Endometrial microvascular endothelial cells (primary cell): ENCODE results near the gene PCNX3. TPM values are rescaled to one million over a fixed set of nuclear protein-coding genes. Genes with fewer than 3 reads are reported as not detected.
"Not testable (repeated sequence)": the region's sequence is repeated elsewhere in the genome, so short reads cannot be mapped to it uniquely, and the experiment has no call there.

Experiments
- in situ Hi-C: cut with HindIII; loops from 2 replicates; pipeline ENCODE4 v1.10.0; 2017; ENCODE audit warnings: low sequenced_read_pairs, low pct_unique_long_range_greater_than_20kb; ENCODE audit errors: inconsistent ontology term
- total RNA-seq: library from RNA; depleted of rRNA; stranded (reverse); fragments of >200 nt; gene quantifications from one replicate; pipeline ENCODE4 v1.2.3, GENCODE V29; 2015; ENCODE audit errors: inconsistent ontology term

Gene PCNX3
- total RNA-seq, 1 donor from 2014 or later: 44.9 TPM

DNA sequence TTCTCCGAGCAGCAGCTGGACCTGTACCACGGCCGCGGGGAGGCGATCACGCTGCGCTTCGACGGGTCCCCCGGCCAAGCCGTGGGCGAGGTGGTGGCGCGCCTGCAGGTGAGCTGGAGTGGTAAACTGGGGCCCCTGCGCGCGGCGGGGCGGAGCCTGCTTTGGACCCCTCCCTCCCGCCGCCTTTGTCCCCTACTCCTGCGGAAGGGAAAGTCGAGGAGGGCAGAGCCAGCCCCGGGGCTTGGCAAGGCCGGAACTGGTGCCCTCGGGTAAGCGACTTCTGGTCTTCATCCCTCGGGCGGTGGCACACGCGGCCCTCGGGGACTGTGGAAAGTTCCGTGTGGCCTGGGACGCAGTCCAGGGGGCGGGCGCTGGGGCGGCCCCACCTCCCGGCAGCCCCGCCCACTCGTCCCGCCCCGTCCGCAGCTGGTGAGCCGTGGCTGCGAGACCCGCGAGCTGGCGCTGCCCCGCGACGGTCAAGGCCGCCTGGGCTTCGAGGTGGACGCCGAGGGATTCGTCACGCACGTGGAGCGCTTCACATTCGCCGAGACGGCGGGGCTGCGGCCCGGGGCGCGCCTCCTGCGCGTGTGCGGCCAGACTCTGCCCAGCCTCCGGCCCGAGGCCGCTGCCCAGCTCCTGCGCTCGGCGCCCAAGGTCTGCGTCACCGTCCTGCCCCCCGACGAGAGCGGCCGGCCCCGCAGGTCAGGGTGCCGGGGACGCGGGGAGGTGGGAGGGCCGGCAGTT lies 31.6 kb downstream of the PCNX3 start:
- in situ Hi-C loops: no loop called here

DNA sequence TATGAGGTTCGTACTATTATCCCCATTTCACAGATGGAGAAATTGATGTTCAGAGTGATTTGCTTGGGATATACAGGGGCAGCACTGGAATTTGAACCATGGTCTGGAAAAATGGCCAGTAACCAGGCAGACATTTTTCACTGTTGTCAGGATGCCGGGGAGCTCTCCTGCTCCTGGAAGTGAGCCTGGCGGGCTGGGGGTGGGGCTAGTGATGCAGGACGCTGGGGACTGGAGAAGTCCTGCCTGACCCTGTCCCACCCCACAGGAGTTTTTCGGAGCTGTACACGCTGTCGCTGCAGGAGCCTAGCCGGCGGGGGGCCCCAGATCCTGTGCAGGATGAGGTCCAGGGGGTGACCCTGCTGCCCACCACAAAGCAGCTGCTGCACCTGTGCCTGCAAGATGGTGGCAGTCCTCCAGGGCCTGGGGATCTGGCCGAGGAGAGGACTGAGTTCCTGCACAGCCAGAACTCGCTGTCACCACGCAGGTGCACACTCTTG lies 33.5 kb downstream of the PCNX3 start:
- in situ Hi-C loops: no loop called here

DNA sequence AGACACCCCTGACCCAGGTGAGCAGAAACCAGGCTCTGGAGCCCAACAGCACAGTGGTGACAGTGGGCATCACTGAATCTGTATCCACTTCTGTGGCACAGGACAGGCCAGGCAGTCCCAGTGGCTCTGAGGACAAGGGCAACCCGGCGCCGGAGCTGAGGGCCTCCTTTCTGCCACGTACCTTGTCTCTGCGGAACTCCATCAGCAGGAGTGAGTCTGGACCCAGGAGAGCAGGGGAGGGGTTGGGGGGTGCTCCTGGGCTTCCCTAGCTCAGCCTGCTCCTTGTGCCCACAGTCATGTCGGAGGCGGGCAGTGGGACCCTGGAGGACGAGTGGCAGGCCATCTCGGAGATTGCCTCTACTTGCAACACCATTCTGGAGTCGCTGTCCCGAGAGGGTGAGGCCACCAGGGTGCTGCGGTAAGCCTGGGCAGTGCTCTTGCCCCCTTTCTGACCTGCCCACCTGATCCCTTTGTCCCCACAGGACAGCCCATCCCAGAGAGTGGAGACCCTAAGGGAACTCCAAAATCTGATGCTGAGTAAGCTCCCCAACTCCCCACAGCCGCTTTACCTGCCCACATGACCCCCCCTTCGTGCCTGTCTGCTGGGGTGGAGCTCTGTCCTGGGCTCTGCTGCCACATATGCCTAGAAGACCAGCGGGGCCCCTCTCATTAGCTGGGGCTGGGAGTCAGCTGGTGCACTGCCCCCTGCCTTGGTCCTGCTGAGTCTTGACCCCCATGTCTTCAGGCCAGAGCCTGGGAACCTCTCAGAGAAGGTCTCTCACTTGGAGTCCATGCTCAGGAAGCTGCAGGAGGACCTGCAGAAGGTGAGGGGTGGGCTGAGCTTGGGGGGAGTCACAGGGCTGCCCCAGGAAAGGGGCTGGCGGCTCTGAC lies 34.3 kb downstream of the PCNX3 start:
- in situ Hi-C loops: no loop called here

DNA sequence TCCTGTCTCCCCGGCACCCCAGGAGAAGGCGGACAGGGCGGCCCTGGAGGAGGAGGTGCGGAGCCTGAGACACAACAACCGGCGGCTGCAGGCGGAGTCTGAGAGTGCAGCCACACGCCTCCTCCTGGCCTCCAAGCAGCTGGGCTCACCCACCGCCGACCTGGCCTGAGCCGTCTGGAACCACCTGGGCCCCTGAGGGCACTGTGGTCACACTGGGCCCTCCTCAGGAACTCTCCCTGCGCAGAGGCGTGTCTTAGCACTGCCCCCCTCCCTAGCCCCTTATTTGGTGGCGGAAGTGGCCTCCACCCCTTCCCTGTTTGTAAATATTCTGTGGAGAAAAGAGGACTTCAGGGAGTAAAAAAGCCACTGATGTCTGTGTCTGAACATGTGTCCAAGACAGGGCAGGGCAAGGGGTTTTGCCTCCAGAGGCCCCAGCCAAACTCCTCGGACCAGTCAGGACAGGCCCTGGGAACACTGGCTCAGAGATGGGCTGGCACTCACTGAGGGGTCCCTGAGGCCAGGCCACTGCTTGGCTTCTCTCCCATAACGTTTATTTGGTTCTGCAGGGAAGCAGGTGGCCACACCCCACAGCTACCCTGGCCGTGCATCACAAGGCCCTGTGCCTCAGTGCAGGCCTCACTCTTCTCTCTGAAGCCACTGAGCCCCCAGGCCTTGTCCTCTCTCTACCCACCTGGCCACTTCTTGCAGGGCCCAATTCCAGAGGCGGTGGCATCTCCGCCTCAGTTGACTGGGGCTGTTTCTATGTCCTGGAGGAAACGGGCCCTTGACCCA lies 35.2 kb downstream of the PCNX3 start:
- in situ Hi-C loops: no loop called here

DNA sequence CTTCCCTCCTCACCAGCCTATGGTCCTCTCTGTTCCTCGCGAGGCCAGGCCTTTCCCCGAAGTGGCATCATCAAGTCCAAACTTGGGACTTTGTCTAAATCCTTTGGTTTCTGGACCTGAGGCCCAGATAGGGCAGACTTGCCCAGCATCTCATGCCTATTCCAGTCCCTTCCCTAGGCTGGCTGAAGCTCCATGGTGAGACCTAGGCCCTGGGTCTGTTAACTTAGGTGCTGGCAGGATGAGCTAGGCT lies 35.7 kb downstream of the PCNX3 start:
- in situ Hi-C loops: no loop called here

DNA sequence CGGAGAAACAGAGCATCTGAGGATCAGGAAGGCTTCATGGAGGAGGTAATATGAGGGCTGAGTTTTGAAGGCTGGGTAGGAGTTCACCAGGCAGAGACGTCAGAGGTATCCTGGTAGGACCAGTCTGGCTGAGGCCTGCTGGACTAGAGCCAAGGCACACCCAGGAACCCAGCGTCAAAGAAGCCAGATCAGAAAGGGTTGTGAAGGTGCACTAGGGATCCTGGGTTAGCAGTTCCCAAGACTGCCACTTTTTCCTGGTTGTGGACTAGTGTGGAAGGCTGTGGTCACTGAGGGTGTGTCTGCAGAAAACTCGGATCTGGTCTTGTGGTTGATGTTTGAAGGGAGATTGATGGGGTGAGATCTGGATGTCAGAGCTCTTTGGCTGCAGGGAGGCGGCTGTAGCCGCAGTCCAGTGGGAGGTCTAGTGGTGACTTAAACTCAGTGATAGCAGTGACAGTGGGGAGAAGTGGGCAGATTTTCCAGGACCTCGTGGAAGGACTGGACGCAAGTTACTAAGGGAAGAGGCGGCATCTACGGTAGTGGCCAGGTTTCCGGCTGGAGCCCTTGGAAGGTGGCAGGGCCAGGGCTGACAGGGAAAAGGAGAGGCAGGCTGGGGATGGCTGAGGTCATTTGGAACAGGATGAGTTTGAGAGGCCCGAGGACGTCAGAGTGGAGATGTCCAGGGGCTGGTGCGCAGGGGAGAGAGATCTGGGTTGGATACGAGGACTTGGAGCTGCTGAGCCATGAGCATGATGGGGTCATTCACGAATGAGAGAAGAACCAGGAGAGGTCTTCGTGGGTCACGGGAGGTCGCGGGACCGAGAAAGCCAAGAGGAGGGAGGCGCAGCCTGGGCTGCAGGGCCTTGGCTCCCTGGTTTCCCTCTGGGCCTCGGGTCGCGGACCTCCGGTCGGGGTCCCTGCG lies 36.3 kb downstream of the PCNX3 start:
- in situ Hi-C loops: no loop called here

DNA sequence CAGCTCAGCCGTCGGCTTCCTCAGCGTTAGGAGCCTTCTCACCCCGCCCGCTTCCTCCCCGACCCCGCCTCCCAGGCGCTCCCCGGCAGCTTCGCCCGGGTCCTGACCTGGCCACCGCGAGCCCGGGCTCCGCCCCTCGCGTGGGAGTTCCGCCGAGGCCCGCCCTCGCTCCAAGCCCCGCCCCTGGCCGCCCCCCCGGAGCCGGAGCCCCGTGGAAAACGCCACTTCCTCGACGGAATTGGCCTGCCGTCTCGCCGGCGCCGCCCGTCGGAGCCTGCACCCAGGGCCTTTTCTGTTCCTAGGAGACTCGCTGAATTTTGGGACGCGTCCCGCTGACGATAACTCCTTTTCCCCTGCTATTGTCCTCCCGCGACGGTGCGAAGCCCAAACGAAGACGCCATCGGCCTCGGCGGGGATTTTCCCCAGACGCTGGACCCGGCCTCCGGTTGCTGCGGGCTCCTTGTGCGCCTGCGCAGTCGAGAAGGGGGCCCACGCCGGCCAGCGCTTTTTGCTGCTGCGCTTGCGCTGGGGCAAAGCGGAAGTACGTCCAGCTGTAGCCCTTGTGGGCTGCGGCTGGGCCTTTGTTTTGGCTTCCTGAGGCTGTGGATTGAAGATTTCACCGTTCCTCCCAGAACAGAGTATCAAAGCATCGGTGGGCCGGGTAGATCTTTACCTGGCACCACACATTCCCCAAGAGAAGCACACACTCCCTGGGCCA lies 37.1 kb downstream of the PCNX3 start:
- in situ Hi-C loops: no loop called here

DNA sequence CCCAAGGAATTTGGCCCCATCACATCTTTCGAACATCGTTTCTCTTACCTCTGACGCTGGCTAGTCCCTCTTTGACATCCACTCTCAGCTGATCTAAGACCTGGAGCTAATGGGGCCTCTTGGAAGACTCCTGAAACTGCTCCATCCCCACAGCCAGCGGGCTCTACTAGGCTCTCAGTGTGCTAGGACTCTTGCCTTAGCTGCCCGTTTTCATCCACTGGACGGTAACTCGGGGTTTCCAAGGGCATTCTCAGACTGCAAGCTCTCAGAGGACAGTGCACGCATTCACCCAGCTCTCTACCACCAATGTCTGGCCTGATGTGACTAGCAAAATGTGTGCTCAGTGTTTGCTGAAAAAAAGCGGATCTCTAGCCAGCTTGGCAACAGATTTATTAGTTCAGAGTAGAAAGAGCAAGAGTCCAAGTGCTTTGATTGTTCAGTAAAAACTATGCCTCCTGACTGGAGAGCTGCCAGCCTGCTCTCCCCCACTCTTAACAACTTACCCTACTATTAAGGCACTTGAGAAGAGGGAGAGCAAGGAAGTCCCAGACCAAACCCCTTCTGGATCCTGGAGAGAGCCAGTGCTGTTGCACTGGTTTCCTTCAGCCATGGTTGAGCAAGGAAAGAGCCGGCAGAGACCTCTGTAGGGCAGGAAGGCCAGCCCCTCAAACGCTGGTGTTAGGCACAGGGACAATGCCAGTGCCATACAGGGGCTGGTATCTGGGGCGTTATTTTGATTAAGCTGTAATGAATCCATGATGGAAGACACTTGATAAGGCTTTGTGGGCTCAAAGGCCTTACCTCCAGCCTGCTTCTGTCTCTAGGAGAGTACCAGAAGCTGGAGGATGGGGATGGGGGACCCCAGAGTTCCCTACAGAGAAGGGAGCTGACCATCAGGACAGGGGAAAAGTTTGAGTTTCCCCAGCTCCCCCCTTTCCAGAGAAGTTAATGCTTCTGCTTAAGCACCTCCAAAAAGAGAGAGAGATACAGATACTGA lies 38.0 kb downstream of the PCNX3 start:
- in situ Hi-C loops: no loop called here

DNA sequence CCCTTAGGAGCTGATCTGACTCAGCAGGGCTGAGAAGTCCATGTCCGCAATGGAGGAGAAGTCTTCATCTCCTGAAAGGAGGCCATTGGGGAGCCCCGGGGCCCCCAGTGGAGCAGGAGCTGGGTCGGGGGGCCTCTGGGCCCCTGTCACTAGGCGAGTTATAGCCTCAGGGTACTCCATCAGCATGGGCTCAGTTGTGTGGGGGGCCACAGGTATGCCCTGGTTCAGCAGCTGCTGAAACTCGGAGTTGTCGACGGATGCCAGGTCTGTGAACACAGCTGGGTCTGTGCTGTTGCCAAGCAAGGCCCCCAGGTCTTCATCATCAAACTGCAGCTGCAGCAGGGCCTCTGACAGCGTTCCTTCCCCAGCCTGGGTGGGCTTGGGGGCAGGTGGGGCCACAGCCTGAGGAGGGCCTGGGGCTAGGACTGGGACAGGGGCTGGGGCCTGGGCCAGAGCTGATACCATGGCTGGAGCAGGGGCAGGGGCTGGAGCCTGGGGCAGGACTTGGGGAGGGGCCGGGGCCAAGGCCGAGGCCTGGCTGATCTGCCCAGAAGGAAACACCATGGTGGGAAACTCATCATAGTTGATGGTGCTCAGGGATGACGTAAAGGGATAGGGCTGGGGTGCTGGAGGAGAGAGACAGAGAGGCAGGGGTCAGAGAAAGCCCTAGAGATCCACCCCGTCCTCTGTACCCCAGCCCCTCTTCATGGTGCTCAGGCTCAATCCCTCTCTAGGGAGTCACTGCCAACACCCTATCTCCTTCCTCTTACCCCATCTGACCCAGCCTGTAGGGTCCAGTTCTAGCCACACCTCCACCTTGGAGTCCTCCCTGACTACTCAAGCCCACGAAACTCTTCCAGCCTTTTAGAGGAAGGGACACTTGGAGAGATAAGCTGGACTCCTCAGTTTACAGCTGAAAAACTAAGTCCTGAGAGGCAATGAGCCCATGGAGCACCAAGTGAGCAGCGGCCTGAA lies 39.1 kb downstream of the PCNX3 start:
- in situ Hi-C loops: no loop called here

DNA sequence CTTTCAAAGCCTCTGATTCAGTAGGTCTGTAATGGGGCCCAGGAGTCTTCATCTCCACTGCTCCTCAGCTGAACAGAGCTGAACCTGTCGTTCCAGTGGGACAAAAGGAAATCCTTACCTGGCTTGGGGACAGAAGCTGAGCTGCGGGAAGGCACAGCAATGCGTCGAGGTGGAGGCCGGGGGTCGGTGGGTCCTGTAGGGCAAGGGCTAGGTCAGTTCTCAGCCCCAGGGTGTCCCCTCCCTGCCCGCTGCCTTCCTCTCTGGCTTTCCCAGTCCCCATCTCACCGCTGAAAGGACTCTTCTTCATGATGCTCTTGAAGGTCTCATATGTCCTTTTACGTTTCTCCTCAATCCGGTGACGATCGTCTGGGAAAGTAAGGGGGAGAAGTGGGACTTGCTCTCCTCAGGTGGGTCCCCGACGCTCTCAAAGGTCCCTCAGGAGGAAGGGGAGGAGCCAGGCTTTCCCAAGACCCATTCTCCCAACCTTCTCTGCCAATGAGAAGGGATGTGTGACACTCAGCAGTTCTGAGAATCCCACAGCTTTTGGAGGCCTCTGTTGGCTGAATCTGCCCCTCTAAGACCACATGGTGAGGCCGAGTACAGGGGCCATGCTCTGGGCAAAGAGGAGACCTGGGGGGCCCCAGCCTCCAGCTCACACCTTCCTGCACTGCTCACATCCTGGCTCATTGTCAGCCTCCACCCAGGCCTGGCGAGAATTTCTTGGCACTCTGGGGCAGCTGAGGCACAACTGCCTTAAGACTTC lies 40.2 kb downstream of the PCNX3 start:
- in situ Hi-C loops: no loop called here

DNA sequence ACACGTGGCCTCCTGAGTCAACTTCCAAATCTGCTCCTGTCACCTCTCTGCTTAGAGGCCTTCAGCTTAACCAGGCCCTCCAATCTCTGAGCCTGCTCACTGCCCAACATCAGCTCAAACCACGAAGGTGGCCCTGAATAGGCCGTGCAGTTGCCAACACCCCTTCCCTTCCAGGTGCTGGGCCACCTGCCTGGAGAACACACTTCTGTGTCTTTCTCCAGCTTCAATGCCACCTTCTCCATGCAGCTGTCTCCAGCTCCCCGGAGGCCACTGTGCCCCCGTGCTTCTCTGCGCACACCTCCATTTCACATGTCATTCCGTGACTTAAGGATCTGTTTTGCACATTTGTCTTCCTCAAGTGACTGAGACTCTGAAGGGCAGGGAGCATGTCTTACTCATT lies 41.9 kb downstream of the PCNX3 start:
- in situ Hi-C loops: no loop called here

DNA sequence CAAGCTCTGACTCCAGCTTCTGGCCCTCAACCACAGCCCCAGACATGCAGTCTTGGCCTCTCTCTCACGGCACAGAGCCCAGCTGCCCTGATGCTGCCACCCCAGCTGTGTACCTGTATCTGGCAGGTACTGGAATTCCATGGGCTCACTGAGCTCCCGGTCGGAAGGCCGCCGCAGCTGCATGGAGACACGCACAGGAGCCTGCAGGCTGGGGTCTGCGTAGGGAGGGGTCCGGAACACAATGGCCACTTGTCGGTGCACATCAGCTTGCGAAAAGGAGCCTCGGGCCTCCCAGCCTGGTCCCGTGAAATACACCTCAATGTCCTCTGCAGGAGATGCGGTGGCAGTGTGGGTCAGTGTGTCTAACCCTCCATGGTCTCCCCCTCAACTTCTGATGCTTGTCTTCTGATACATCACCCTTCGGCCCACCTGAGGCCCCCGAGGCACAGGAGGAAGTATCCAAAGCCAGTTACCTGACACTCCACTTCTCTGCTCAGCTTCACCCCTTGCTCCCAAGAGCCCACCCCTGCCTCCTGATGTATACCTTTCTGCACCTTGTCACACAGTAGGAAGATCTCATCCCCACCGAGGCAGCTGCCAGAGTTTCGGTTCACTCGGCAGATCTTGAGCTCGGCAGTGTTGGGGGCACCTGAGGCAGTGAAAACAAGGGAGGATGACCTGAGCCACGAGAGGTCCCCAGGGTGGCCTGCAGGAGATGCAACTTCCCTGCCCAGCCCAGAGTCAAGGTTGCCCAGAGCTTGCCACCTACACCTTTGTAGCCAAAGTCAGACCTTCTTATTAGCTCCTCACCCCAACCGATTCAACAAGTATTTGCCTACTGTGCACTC lies 42.8 kb downstream of the PCNX3 start:
- in situ Hi-C loops: no loop called here

DNA sequence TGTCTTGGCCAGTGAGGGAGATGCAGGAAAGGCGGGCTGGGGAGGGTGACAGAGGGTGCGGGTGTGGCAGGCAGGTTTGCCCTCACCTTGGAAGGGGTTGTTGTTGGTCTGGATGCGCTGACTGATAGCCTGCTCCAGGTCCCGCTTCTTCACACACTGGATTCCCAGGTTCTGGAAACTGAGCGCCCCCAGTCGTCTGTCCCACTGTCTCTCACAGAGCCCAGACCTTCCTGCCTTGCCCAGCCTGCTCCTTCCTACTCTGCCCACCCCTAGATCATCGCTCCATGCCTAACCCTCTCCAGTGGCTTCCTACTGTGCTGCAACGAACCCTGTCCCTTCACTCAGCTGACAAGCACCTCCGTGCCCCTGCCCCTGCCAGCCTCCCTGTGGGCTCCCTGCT lies 44.5 kb downstream of the PCNX3 start:
- in situ Hi-C loops: no loop called here

DNA sequence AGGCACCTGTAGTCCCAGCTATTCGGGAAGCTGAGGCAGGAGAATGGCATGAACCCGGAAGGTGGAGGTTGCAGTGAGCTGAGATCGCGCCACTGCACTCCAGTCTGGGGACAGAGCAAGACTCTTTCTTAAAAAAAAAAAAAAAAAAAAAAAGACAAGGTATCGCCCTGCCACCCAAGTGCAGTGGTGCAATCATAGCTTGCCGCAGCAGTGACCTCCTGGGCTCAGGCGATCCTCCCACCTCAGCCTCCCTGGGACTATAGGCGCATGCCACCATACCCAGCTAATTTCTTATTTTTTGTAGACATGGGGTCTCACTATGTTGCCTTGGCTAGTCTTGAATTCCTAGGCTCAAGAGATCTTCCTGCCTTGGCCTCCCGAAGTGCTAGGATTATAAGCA lies 45.3 kb downstream of the PCNX3 start:
- in situ Hi-C loops: not testable (repeated sequence)
